K562 (cell line): Measurements from ENCODE around the gene CCNY. TPM values are rescaled to one million over a fixed set of nuclear protein-coding genes. Genes with fewer than 3 reads are reported as not detected.

Experiments
- CBX5 ChIP-seq: IDR thresholded peaks from 2 replicates; pipeline ENCODE4 v1.6.1; 2014; ENCODE audit warnings: low read depth, borderline replicate concordance
- CREB3 ChIP-seq: fragments of 450-650 bp; conservative IDR thresholded peaks from 2 replicates; pipeline ENCODE4 v1.6.1; 2016; ENCODE audit warnings: missing genetic modification characterization, low read depth, mild to moderate bottlenecking, missing compliant biosample characterization, moderate library complexity
- HDAC6 ChIP-seq: IDR thresholded peaks from 2 replicates; pipeline ENCODE4 v1.6.1; 2012; ENCODE audit warnings: low read depth, mild to moderate bottlenecking, control low read depth, inconsistent platforms, low read length, moderate library complexity
- MEF2A ChIP-seq: IDR thresholded peaks from 2 replicates; pipeline ENCODE4 v1.6.1; 2011; ENCODE audit warnings: low read depth, mild to moderate bottlenecking, low read length, moderate library complexity; ENCODE audit not compliant: control insufficient read depth
- NBN ChIP-seq: fragments of 450-650 bp; IDR thresholded peaks from 2 replicates; pipeline ENCODE4 v1.6.1; 2016; ENCODE audit warnings: low read depth, mild to moderate bottlenecking
- SMARCC2 ChIP-seq: fragments of 450-650 bp; IDR thresholded peaks from 2 replicates; pipeline ENCODE4 v1.6.1; 2017; ENCODE audit warnings: antibody characterized with exemption, moderate library complexity, mild to moderate bottlenecking, low read depth
- SRSF3 ChIP-seq: fragments of 200-400 bp; formaldehyde crosslinking; IDR thresholded peaks from 2 replicates; pipeline ENCODE4 v1.6.1; 2016; ENCODE audit warnings: mild to moderate bottlenecking, low read length, moderate library complexity; ENCODE audit not compliant: insufficient read depth
- SRSF7 ChIP-seq: fragments of 200-400 bp; formaldehyde crosslinking; optimal IDR thresholded peaks from 2 replicates; pipeline ENCODE3; 2017; ENCODE audit warnings: mild to moderate bottlenecking, low read depth, low read length
- TBP ChIP-seq: optimal IDR thresholded peaks from 2 replicates; pipeline ENCODE3; 2011; ENCODE audit warnings: low read depth, low read length, improper control_type of control experiment
- ZNF197 ChIP-seq: fragments of 200-800 bp; sonication (Bioruptor generic); IDR thresholded peaks from 2 replicates; pipeline ENCODE4 v1.6.1; 2016; ENCODE audit warnings: low read depth, missing genetic modification characterization, missing compliant biosample characterization
- ZNF280B ChIP-seq: fragments of 250-450 bp; sonication (Bioruptor Pico); IDR thresholded peaks from 2 replicates; pipeline ENCODE4 v1.5.1; 2021; ENCODE audit warnings: mild to moderate bottlenecking
- ZNF507 ChIP-seq: conservative IDR thresholded peaks from 2 replicates; pipeline ENCODE4 v1.6.1; 2017; ENCODE audit warnings: missing genetic modification characterization, missing compliant biosample characterization
- ZNF518B ChIP-seq: fragments of 250-450 bp; sonication (Bioruptor Pico); IDR thresholded peaks from 2 replicates; pipeline ENCODE4 v1.5.0; 2021; ENCODE audit warnings: mild to moderate bottlenecking, moderate library complexity
- ZNF695 ChIP-seq: fragments of 450-650 bp; formaldehyde crosslinking; IDR thresholded peaks from 2 replicates; pipeline ENCODE4 v1.4.0; 2020; ENCODE audit warnings: mild to moderate bottlenecking, moderate library complexity
- polyA plus RNA-seq, 8 experiments: library from polyadenylated mRNA; depleted of rRNA in 4 of 8; stranded (reverse) in 5 of 8; unstranded in 3 of 8; fragments of >200 nt; fragmentation: Nextera tagmentation in 2 of 8; fragmentation: Illumina TruSeq in 1 of 8; extraction: Ambion mirVana in 2 of 8; extraction: Trizol in 1 of 8; gene quantifications; 2 replicates each; pipeline versions ENCODE4 v1.2.1 to v1.2.3, GENCODE V29; 2011 to 2014; ENCODE audit warnings: inconsistent platforms in 1 of 8, missing spikeins in 1 of 8
- total RNA-seq, 7 experiments: library from RNA; depleted of rRNA in 6 of 7; stranded (reverse); fragments of >200 nt in 6 of 7; fragmentation: Illumina TruSeq in 2 of 7; extraction: Trizol in 2 of 7; gene quantifications; 2 replicates each; pipeline versions ENCODE4 v1.2.1 to v1.2.3, GENCODE V29; 2011 to 2021; ENCODE audit warnings: low replicate concordance in 1 of 7
- TF ChIP-seq, protein P1 (sequence below): fragments of 450-650 bp; IDR thresholded peaks from 2 replicates; pipeline ENCODE4 v1.6.1; 2017; ENCODE audit warnings: antibody characterized with exemption, mild to moderate bottlenecking
- TF ChIP-seq, protein P2 (sequence below): fragments of 450-650 bp; formaldehyde crosslinking; IDR thresholded peaks from 2 replicates; pipeline ENCODE4 v1.4.0; 2022; ENCODE audit warnings: missing genetic modification characterization

The CCNY gene
- total and polyA plus RNA-seq, 9 of the 15 experiments (the other 6 are each of a cell fraction or from before 2014, with no cell fraction given): 8.4 to 109 (median 38.6) TPM

- TF ChIP-seq, protein P1, sequence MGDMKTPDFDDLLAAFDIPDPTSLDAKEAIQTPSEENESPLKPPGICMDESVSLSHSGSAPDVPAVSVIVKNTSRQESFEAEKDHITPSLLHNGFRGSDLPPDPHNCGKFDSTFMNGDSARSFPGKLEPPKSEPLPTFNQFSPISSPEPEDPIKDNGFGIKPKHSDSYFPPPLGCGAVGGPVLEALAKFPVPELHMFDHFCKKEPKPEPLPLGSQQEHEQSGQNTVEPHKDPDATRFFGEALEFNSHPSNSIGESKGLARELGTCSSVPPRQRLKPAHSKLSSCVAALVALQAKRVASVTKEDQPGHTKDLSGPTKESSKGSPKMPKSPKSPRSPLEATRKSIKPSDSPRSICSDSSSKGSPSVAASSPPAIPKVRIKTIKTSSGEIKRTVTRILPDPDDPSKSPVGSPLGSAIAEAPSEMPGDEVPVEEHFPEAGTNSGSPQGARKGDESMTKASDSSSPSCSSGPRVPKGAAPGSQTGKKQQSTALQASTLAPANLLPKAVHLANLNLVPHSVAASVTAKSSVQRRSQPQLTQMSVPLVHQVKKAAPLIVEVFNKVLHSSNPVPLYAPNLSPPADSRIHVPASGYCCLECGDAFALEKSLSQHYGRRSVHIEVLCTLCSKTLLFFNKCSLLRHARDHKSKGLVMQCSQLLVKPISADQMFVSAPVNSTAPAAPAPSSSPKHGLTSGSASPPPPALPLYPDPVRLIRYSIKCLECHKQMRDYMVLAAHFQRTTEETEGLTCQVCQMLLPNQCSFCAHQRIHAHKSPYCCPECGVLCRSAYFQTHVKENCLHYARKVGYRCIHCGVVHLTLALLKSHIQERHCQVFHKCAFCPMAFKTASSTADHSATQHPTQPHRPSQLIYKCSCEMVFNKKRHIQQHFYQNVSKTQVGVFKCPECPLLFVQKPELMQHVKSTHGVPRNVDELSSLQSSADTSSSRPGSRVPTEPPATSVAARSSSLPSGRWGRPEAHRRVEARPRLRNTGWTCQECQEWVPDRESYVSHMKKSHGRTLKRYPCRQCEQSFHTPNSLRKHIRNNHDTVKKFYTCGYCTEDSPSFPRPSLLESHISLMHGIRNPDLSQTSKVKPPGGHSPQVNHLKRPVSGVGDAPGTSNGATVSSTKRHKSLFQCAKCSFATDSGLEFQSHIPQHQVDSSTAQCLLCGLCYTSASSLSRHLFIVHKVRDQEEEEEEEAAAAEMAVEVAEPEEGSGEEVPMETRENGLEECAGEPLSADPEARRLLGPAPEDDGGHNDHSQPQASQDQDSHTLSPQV: no peak
- TF ChIP-seq CREB3 (tag): no peak
- TF ChIP-seq ZNF197 (CRISPR knock-in tag): no peak
- no peak for TF ChIP-seq MEF2A
- TF ChIP-seq ZNF280B (CRISPR knock-in tag): no peak
- no peak for TF ChIP-seq SMARCC2
- TF ChIP-seq HDAC6: no peak
- no peak for TF ChIP-seq SRSF7
- no peak for TF ChIP-seq SRSF3
- no peak for TF ChIP-seq NBN
- no peak for TF ChIP-seq TBP
- TF ChIP-seq ZNF695 (CRISPR knock-in tag): no peak
- TF ChIP-seq ZNF507 (tag): no peak
- no peak for TF ChIP-seq CBX5
- TF ChIP-seq, protein P2, sequence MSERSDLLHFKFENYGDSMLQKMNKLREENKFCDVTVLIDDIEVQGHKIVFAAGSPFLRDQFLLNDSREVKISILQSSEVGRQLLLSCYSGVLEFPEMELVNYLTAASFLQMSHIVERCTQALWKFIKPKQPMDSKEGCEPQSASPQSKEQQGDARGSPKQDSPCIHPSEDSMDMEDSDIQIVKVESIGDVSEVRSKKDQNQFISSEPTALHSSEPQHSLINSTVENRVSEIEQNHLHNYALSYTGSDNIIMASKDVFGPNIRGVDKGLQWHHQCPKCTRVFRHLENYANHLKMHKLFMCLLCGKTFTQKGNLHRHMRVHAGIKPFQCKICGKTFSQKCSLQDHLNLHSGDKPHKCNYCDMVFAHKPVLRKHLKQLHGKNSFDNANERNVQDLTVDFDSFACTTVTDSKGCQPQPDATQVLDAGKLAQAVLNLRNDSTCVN (CRISPR knock-in tag): no peak
- no peak for TF ChIP-seq ZNF518B (CRISPR knock-in tag)
Measured at GRCh38 chr10:35378541-35379210, 42.4 kb downstream of the CCNY start (continued).
